Thyroid gland (tissue), 4 donors: Measurements from ENCODE around the gene GRAMD1B. TPM values are rescaled to one million over a fixed set of nuclear protein-coding genes. Genes with fewer than 3 reads are reported as not detected.
"Not testable (repeated sequence)": the region's sequence is repeated elsewhere in the genome, so short reads cannot be mapped to it uniquely, and the experiment has no call there.

Source experiments
- DNase-seq, 2 donors: peaks; one replicate each; pipeline ENCODE4 v3.0.0-alpha.2; 2019
- H3K27ac ChIP-seq, 3 donors: fragments of 200-600 bp; sonication (generic); 1 replicate in 2 of 3; 2 replicates in 1 of 3; pipeline ENCODE4 v1.5.1; 2016 to 2019; ENCODE audit warnings: mild to moderate bottlenecking in 1 of 3, moderate library complexity in 1 of 3
- H3K27me3 ChIP-seq: fragments of 200-600 bp; sonication (generic); one replicate; pipeline ENCODE4 v1.5.1; 2019
- H3K36me3 ChIP-seq, 2 donors: fragments of 200-600 bp; sonication (generic); one replicate each; pipeline ENCODE4 v1.5.1; 2016 to 2019
- H3K4me1 ChIP-seq, 2 donors: fragments of 200-600 bp; sonication (generic); one replicate each; pipeline ENCODE4 v1.5.1; 2017 to 2019
- H3K4me3 ChIP-seq, 3 donors: fragments of 200-600 bp; sonication (generic); replicated peaks in 1 of 3; 1 replicate in 2 of 3; 2 replicates in 1 of 3; pipeline ENCODE4 v1.5.1; 2016; ENCODE audit warnings: mild to moderate bottlenecking in 1 of 3
- H3K9me3 ChIP-seq: fragments of 200-600 bp; sonication (generic); one replicate; pipeline ENCODE4 v1.5.1; 2017
- CTCF ChIP-seq, 6 experiments: fragments of 200-600 bp in 3 of 6; fragments of 450-650 bp in 3 of 6; sonication (generic) in 3 of 6; IDR thresholded peaks; one replicate each; pipeline ENCODE4 v1.5.1; 2016 to 2019; ENCODE audit warnings: antibody characterized with exemption in 6 of 6, mild to moderate bottlenecking in 2 of 6, inconsistent platforms in 1 of 6, moderate library complexity in 1 of 6
- POLR2A ChIP-seq, 2 donors: fragments of 450-650 bp; IDR thresholded peaks; one replicate each; pipeline ENCODE4 v1.6.1; 2017; ENCODE audit warnings: antibody characterized with exemption in 2 of 2, mild to moderate bottlenecking in 2 of 2, moderate library complexity in 1 of 2
- WGBS, 2 donors: methylation state at CpG; one replicate each; pipeline ENCODE4 v1.1.5; 2017; 5-methylcytosine and 5-hydroxymethylcytosine counted together
- intact Hi-C: fragments of 100-400 bp; cut with DNase I; formaldehyde crosslinking; loops from one replicate; pipeline ENCODE4 v1.15.1; 2023
- total RNA-seq, 4 donors: library from RNA; depleted of rRNA; stranded (reverse); fragments of >200 nt; gene quantifications; one replicate each; pipeline ENCODE4 v1.2.3, GENCODE V29; 2016

The GRAMD1B gene
- total RNA-seq, 4 donors from 2014 or later, result 7.0 to 22.7 (median 9.2) TPM

GRCh38 chr11:123568367-123568870 is 138.3 kb downstream of the GRAMD1B start:
- intact Hi-C loops, result no loop called here
- DNase-seq, result no peak
- Histone ChIP-seq H3K9me3 (no peaks in the 10 kb centered on the region), H3K4me1 (peaks cover 19 to 46% of the 10 kb centered on the region in 2 donors), H3K27me3 (no peaks in the 10 kb centered on the region), H3K27ac (peak overlapping the region in 2 of 3 donors; percentile 47 to 54), H3K36me3 (no peaks in the 10 kb centered on the region), H3K4me3 (no peak overlapping the region)
- TF ChIP-seq CTCF (IDR thresholded peaks at IDR 0.05) (no peak), POLR2A (IDR thresholded peaks at IDR 0.05) (no peak)
- WGBS, 2 donors, result 72 to 77% methylated on average over 7 of the region's 7 CpGs

- no peak for TF ChIP-seq POLR2A (IDR thresholded peaks at IDR 0.05)
- TF ChIP-seq CTCF (IDR thresholded peaks at IDR 0.05), result no peak
- intact Hi-C loops, result no loop called here
- WGBS, 2 donors, result 90 to 93% methylated on average over 5 of the region's 5 CpGs
- no peaks in the 10 kb centered on the region for H3K9me3 ChIP-seq
- no peaks in the 10 kb centered on the region for H3K27me3 ChIP-seq
- H3K4me3 ChIP-seq, result no peak overlapping the region
- no peak for DNase-seq
- peak overlapping the region in 1 of 3 donors; percentile 38 for H3K27ac ChIP-seq
- peaks cover 19 to 46% of the 10 kb centered on the region in 2 donors for H3K4me1 ChIP-seq
- no peaks in the 10 kb centered on the region for H3K36me3 ChIP-seq
Observed at GRCh38 chr11:123569393-123569792, 139.3 kb downstream of the GRAMD1B start.

GRCh38 chr11:123570939-123571580 is 141.0 kb downstream of the GRAMD1B start:
- Histone ChIP-seq H3K9me3 (no peaks in the 10 kb centered on the region), H3K4me3 (no peak overlapping the region), H3K27me3 (no peaks in the 10 kb centered on the region), H3K27ac (peak overlapping the region in 1 of 3 donors; percentile 61), H3K36me3 (no peaks in the 10 kb centered on the region), H3K4me1 (peaks cover 19 to 42% of the 10 kb centered on the region in 2 donors)
- peak; percentile 53 to 56 for DNase-seq
- 39 to 44% methylated on average over 9 of the region's 9 CpGs for WGBS, 2 donors
- TF ChIP-seq CTCF (IDR thresholded peaks at IDR 0.05), result no peak
- intact Hi-C loops, result no loop called here

- H3K4me3 ChIP-seq, intact Hi-C loops, H3K27me3 ChIP-seq, DNase-seq, H3K36me3 ChIP-seq, H3K27ac ChIP-seq, H3K9me3 ChIP-seq: not testable (repeated sequence)
- peaks cover 12 to 27% of the 10 kb centered on the region in 2 donors for H3K4me1 ChIP-seq
- WGBS, 2 donors, result 92 to 97% methylated on average over 21 of the region's 21 CpGs
Observed at GRCh38 chr11:123572791-123573190, 142.7 kb downstream of the GRAMD1B start.

GRCh38 chr11:123573286-123573685 is 143.2 kb downstream of the GRAMD1B start:
- no peak for TF ChIP-seq POLR2A (IDR thresholded peaks at IDR 0.05)
- TF ChIP-seq CTCF (IDR thresholded peaks at IDR 0.05), result no peak
- DNase-seq, result no peak
- Histone ChIP-seq H3K4me3 (no peak overlapping the region), H3K4me1 (peaks cover 7 to 22% of the 10 kb centered on the region in 2 donors), H3K36me3 (no peaks in the 10 kb centered on the region), H3K27me3 (no peaks in the 10 kb centered on the region), H3K9me3 (no peaks in the 10 kb centered on the region), H3K27ac (no peak overlapping the region)
- WGBS, 2 donors, result 38 to 65% methylated on average over 2 of the region's 2 CpGs
- intact Hi-C loops, result no loop called here
